Activated CD4-positive, alpha-beta T cell treated with anti-CD3 and anti-CD28 coated beads, Interleukin-2, amount 10 ng/mL, durations not matched to agents 24 days and 14 days (primary cell): ENCODE results near the gene RIMKLB. TPM values are rescaled to one million over a fixed set of nuclear protein-coding genes. Genes with fewer than 3 reads are reported as not detected.
A peak's percentile ranks its signal among the peaks of the same experiment; 100 is the strongest.

Experiments used
- DNase-seq: peaks from one replicate; pipeline ENCODE4 v3.0.0; 2022
- H3K27ac Mint-ChIP-seq: one replicate; pipeline ENCODE4 v1.8.0; 2022; ENCODE audit warnings: mild to moderate bottlenecking, mixed read lengths
- H3K27me3 Mint-ChIP-seq: one replicate; pipeline ENCODE4 v1.8.0; 2022; ENCODE audit warnings: mixed read lengths
- H3K36me3 Mint-ChIP-seq: one replicate; pipeline ENCODE4 v1.8.0; 2022; ENCODE audit warnings: low read depth, mild to moderate bottlenecking, mixed read lengths
- H3K4me1 Mint-ChIP-seq: one replicate; pipeline ENCODE4 v1.8.0; 2021; ENCODE audit warnings: mixed read lengths
- H3K4me3 Mint-ChIP-seq: one replicate; pipeline ENCODE4 v1.8.0; 2022; ENCODE audit warnings: mild to moderate bottlenecking, moderate library complexity, mixed read lengths
- H3K9me3 Mint-ChIP-seq: one replicate; pipeline ENCODE4 v1.8.0; 2021; ENCODE audit warnings: mixed read lengths
- intact Hi-C: fragments of 100-400 bp; cut with micrococcal nuclease; formaldehyde crosslinking; loops from one replicate; pipeline ENCODE4 v1.15.1; 2023
- total RNA-seq: library from RNA; stranded (reverse); gene quantifications from 2 replicates; pipeline ENCODE4 v1.2.3, GENCODE V29; 2022

Gene RIMKLB
- 0.68 and 0.88 TPM in 2 replicates for total RNA-seq

GRCh38 chr12:8697476-8698131 is at the start of gene RIMKLB:
Gene RIMKLB (plus strand): TSS chr12:8697991. CDS start chr12:8713867, 15,876 bp downstream.
- peak within 1 kb of the TSS; percentile 89 for H3K4me3 Mint-ChIP-seq
- DNase-seq, result peak; percentile 88
- H3K4me1 Mint-ChIP-seq, result peaks cover 12% of the 10 kb centered on the region
- peaks cover 2% of the 10 kb centered on the region for H3K36me3 Mint-ChIP-seq
- peak within 1 kb of the TSS; percentile 79 for H3K27ac Mint-ChIP-seq
- peaks cover 55% of the 10 kb centered on the region for H3K27me3 Mint-ChIP-seq
- no peaks in the 10 kb centered on the region for H3K9me3 Mint-ChIP-seq
- intact Hi-C loops, result loop anchor here (5.0 kb wide), 2 partner anchors 215 to 250 kb away; partner anchors contain the start of genes M6PR and PHC1

- Mint-ChIP-seq H3K27me3 (peaks cover 58% of the 10 kb centered on the region), H3K27ac (no peak overlapping the region), H3K4me1 (peaks cover 37% of the 10 kb centered on the region), H3K9me3 (peaks cover 7% of the 10 kb centered on the region), H3K36me3 (no peaks in the 10 kb centered on the region), H3K4me3 (no peak overlapping the region)
- intact Hi-C loops, result loop anchor here (1.0 to 10.0 kb wide), 4 partner anchors 155 to 596 kb away; no protein-coding TSS in a partner anchor
- DNase-seq, result peak; percentile 87
Measured at GRCh38 chr12:8648576-8649205, 49.1 kb upstream of the RIMKLB start.

- intact Hi-C loops, result no loop called here
- no peaks in the 10 kb centered on the region for H3K9me3 Mint-ChIP-seq
- no peaks in the 10 kb centered on the region for H3K36me3 Mint-ChIP-seq
- H3K4me3 Mint-ChIP-seq, result no peak overlapping the region
- DNase-seq, result no peak
- H3K4me1 Mint-ChIP-seq, result no peaks in the 10 kb centered on the region
- peaks cover 49% of the 10 kb centered on the region for H3K27me3 Mint-ChIP-seq
- no peak overlapping the region for H3K27ac Mint-ChIP-seq
Measured at GRCh38 chr12:8655421-8655820, 42.4 kb upstream of the RIMKLB start.

- H3K4me3 Mint-ChIP-seq, result no peak overlapping the region
- H3K9me3 Mint-ChIP-seq, result no peaks in the 10 kb centered on the region
- no peak overlapping the region for H3K27ac Mint-ChIP-seq
- H3K36me3 Mint-ChIP-seq, result no peaks in the 10 kb centered on the region
- peaks cover 28% of the 10 kb centered on the region for H3K27me3 Mint-ChIP-seq
- intact Hi-C loops, result no loop called here
- DNase-seq, result no peak
- H3K4me1 Mint-ChIP-seq, result no peaks in the 10 kb centered on the region
Measured at GRCh38 chr12:8658346-8658745, 39.4 kb upstream of the RIMKLB start.

GRCh38 chr12:8661016-8661415 is 36.8 kb upstream of the RIMKLB start:
- H3K27me3 Mint-ChIP-seq, result peaks cover 26% of the 10 kb centered on the region
- DNase-seq, result no peak
- H3K4me1 Mint-ChIP-seq, result no peaks in the 10 kb centered on the region
- H3K9me3 Mint-ChIP-seq, result no peaks in the 10 kb centered on the region
- no peaks in the 10 kb centered on the region for H3K36me3 Mint-ChIP-seq
- intact Hi-C loops, result no loop called here
- no peak overlapping the region for H3K27ac Mint-ChIP-seq
- no peak overlapping the region for H3K4me3 Mint-ChIP-seq

- no peak overlapping the region for H3K27ac Mint-ChIP-seq
- peaks cover 26% of the 10 kb centered on the region for H3K27me3 Mint-ChIP-seq
- no peak for DNase-seq
- no peaks in the 10 kb centered on the region for H3K9me3 Mint-ChIP-seq
- H3K36me3 Mint-ChIP-seq, result no peaks in the 10 kb centered on the region
- intact Hi-C loops, result no loop called here
- H3K4me1 Mint-ChIP-seq, result no peaks in the 10 kb centered on the region
- H3K4me3 Mint-ChIP-seq, result no peak overlapping the region
Measured at GRCh38 chr12:8661751-8662150, 36.0 kb upstream of the RIMKLB start.

- no peak for DNase-seq
- H3K4me1 Mint-ChIP-seq, result no peaks in the 10 kb centered on the region
- H3K36me3 Mint-ChIP-seq, result no peaks in the 10 kb centered on the region
- no peak within 1 kb of the TSS for H3K4me3 Mint-ChIP-seq
- H3K9me3 Mint-ChIP-seq, result no peaks in the 10 kb centered on the region
- no peak within 1 kb of the TSS for H3K27ac Mint-ChIP-seq
- intact Hi-C loops, result no loop called here
- peaks cover 27% of the 10 kb centered on the region for H3K27me3 Mint-ChIP-seq
Measured at GRCh38 chr12:8662593-8662992, 35.2 kb upstream of the RIMKLB start, which contains the start of gene MFAP5. Gene MFAP5 (minus strand): TSS chr12:8662826. CDS start chr12:8662104, 722 bp downstream.

- Mint-ChIP-seq H3K27ac (no peak overlapping the region), H3K4me1 (no peaks in the 10 kb centered on the region), H3K27me3 (peaks cover 29% of the 10 kb centered on the region), H3K4me3 (no peak overlapping the region), H3K9me3 (no peaks in the 10 kb centered on the region), H3K36me3 (no peaks in the 10 kb centered on the region)
- no peak for DNase-seq
- intact Hi-C loops, result no loop called here
Measured at GRCh38 chr12:8664228-8664913, 33.4 kb upstream of the RIMKLB start.

- no peak overlapping the region for H3K27ac Mint-ChIP-seq
- peaks cover 22% of the 10 kb centered on the region for H3K27me3 Mint-ChIP-seq
- DNase-seq, result no peak
Measured at GRCh38 chr12:8665759-8666158, 32.0 kb upstream of the RIMKLB start.

GRCh38 chr12:8667270-8667669 is 30.5 kb upstream of the RIMKLB start:
- H3K4me3 Mint-ChIP-seq, result no peak overlapping the region
- no peaks in the 10 kb centered on the region for H3K9me3 Mint-ChIP-seq
- H3K4me1 Mint-ChIP-seq, result no peaks in the 10 kb centered on the region
- H3K27me3 Mint-ChIP-seq, result peaks cover 24% of the 10 kb centered on the region
- intact Hi-C loops, result no loop called here
- DNase-seq, result no peak
- H3K27ac Mint-ChIP-seq, result no peak overlapping the region
- no peaks in the 10 kb centered on the region for H3K36me3 Mint-ChIP-seq

More at GRCh38 chr12:8665759-8666158, 32.0 kb upstream of the RIMKLB start:
- Mint-ChIP-seq H3K36me3 (no peaks in the 10 kb centered on the region), H3K9me3 (no peaks in the 10 kb centered on the region), H3K4me1 (no peaks in the 10 kb centered on the region), H3K4me3 (no peak overlapping the region)
- intact Hi-C loops, result no loop called here

GRCh38 chr12:8668441-8668840 is 29.4 kb upstream of the RIMKLB start:
- H3K9me3 Mint-ChIP-seq, result no peaks in the 10 kb centered on the region
- H3K36me3 Mint-ChIP-seq, result no peaks in the 10 kb centered on the region
- no peak for DNase-seq
- H3K27me3 Mint-ChIP-seq, result peaks cover 24% of the 10 kb centered on the region
- H3K4me3 Mint-ChIP-seq, result no peak overlapping the region
- intact Hi-C loops, result no loop called here
- H3K27ac Mint-ChIP-seq, result no peak overlapping the region
- no peaks in the 10 kb centered on the region for H3K4me1 Mint-ChIP-seq

- no peak overlapping the region for H3K4me3 Mint-ChIP-seq
- no peak for DNase-seq
- no peaks in the 10 kb centered on the region for H3K4me1 Mint-ChIP-seq
- no peaks in the 10 kb centered on the region for H3K36me3 Mint-ChIP-seq
- H3K27me3 Mint-ChIP-seq, result peaks cover 15% of the 10 kb centered on the region
- no peak overlapping the region for H3K27ac Mint-ChIP-seq
- no peaks in the 10 kb centered on the region for H3K9me3 Mint-ChIP-seq
- intact Hi-C loops, result no loop called here
Measured at GRCh38 chr12:8672381-8672780, 25.4 kb upstream of the RIMKLB start.

- Mint-ChIP-seq H3K27me3 (peaks cover 10% of the 10 kb centered on the region), H3K27ac (no peak overlapping the region), H3K9me3 (no peaks in the 10 kb centered on the region), H3K4me3 (no peak overlapping the region), H3K36me3 (no peaks in the 10 kb centered on the region), H3K4me1 (no peaks in the 10 kb centered on the region)
- no peak for DNase-seq
- intact Hi-C loops, result no loop called here
Measured at GRCh38 chr12:8675591-8676036, 22.2 kb upstream of the RIMKLB start.

- no peaks in the 10 kb centered on the region for H3K4me1 Mint-ChIP-seq
- H3K36me3 Mint-ChIP-seq, result no peaks in the 10 kb centered on the region
- no peak overlapping the region for H3K27ac Mint-ChIP-seq
- no peak overlapping the region for H3K4me3 Mint-ChIP-seq
- intact Hi-C loops, result no loop called here
- no peaks in the 10 kb centered on the region for H3K9me3 Mint-ChIP-seq
- no peak for DNase-seq
- peaks cover 10% of the 10 kb centered on the region for H3K27me3 Mint-ChIP-seq
Measured at GRCh38 chr12:8676651-8677050, 21.1 kb upstream of the RIMKLB start.
